PFSK-1 (cell line): ENCODE results near the gene SLC30A1.

Experiments used
- POLR2AphosphoS5 ChIP-seq: IDR thresholded peaks from 2 replicates; pipeline ENCODE4 v1.6.1; 2012; ENCODE audit warnings: low read depth, mild to moderate bottlenecking, control low read depth, low read length, moderate library complexity
- REST ChIP-seq, 2 experiments: IDR thresholded peaks; 2 replicates each; pipeline versions ENCODE4 v1.6.1 to v1.8.0; 2011 to 2012; ENCODE audit warnings: low read depth in 2 of 2, low read length in 2 of 2, control low read depth in 1 of 2, inconsistent platforms in 1 of 2, mild to moderate bottlenecking in 1 of 2, moderate library complexity in 1 of 2; ENCODE audit not compliant: insufficient read depth in 1 of 2

DNA sequence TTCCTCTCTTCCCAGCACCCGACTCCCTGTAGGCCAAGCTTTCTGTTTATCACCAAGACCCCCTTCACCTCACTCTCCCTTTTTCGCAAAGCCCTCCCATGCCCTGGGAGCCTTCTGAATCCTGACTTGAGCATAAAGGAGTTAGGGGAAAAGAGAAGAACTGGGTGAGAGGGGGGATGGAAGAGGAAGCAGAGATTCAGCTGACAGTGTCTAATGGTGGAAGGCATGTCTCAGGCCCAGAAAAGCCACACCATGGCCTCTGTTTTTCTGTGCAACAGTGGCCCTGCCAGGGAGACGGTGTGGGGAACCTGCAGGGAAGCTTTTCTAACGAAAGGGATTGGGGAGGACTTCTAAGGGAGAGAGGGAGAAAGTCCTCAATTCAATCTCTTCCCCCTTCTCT, 32.9 kb upstream of the SLC30A1 start:
- TF ChIP-seq REST (IDR thresholded peaks at IDR 0.05; ENCODE audit: insufficient read depth in 1 of 2, low read depth in 2 of 2, low read length in 2 of 2): no peak
- TF ChIP-seq POLR2AphosphoS5: no peak
